Neuronal stem cell (in vitro differentiated cells): ENCODE measurements around the gene MAZ.
"Not testable (repeated sequence)": the region's sequence is repeated elsewhere in the genome, so short reads cannot be mapped to it uniquely, and the experiment has no call there.

Experiments
- DNase-seq: peaks from one replicate; pipeline ENCODE4 v3.0.0-alpha.2; 2013; ENCODE audit warnings: low spot score
- H2AFZ ChIP-seq: one replicate; pipeline ENCODE4 v1.6.1; 2013; ENCODE audit warnings: mild to moderate bottlenecking, low read length, inconsistent platforms
- H2AK5ac ChIP-seq: 2 replicates; pipeline ENCODE4 v1.6.1; 2013; ENCODE audit warnings: low read depth, mild to moderate bottlenecking, inconsistent platforms, low read length, moderate library complexity, mixed read lengths
- H2BK120ac ChIP-seq: 2 replicates; pipeline ENCODE4 v1.6.1; 2013; ENCODE audit warnings: low read depth, mild to moderate bottlenecking, inconsistent platforms, low read length, moderate library complexity, mixed read lengths
- H2BK12ac ChIP-seq: one replicate; pipeline ENCODE4 v1.6.1; 2013; ENCODE audit warnings: low read length, inconsistent platforms
- H2BK15ac ChIP-seq: 2 replicates; pipeline ENCODE4 v1.6.1; 2013; ENCODE audit warnings: mild to moderate bottlenecking, low read length, inconsistent platforms, mixed read lengths
- H2BK5ac ChIP-seq: one replicate; pipeline ENCODE4 v1.6.1; 2013; ENCODE audit warnings: inconsistent platforms, mild to moderate bottlenecking, low read length, moderate library complexity
- H3K14ac ChIP-seq: one replicate; pipeline ENCODE4 v1.6.1; 2013; ENCODE audit warnings: low read length, inconsistent platforms
- H3K18ac ChIP-seq: 2 replicates; pipeline ENCODE4 v1.6.1; 2013; ENCODE audit warnings: low read length, inconsistent platforms
- H3K23ac ChIP-seq: 2 replicates; pipeline ENCODE4 v1.6.1; 2013; ENCODE audit warnings: low read depth, mild to moderate bottlenecking, mixed read lengths, low read length, inconsistent platforms; ENCODE audit not compliant: poor library complexity
- H3K27ac ChIP-seq: replicated peaks from 3 replicates; pipeline ENCODE4 v1.5.1; 2013; ENCODE audit warnings: low read length, inconsistent platforms
- H3K27me3 ChIP-seq, 3 experiments: 2 replicates each; pipeline ENCODE4 v1.6.1; 2013; ENCODE audit warnings: low read length in 3 of 3, mild to moderate bottlenecking in 2 of 3, inconsistent platforms in 1 of 3, low read depth in 1 of 3, mixed read lengths in 1 of 3, moderate library complexity in 1 of 3; ENCODE audit not compliant: control insufficient read depth in 3 of 3, insufficient read depth in 3 of 3
- H3K36me3 ChIP-seq, 2 donors: replicated peaks in 1 of 2; 2 replicates each; pipeline ENCODE4 v1.6.1; 2013; ENCODE audit warnings: low read length in 2 of 2; ENCODE audit not compliant: control insufficient read depth in 2 of 2, insufficient read depth in 2 of 2
- H3K4ac ChIP-seq: 2 replicates; pipeline ENCODE4 v1.6.1; 2013; ENCODE audit warnings: inconsistent platforms, mild to moderate bottlenecking, low read length, moderate library complexity
- H3K4me1 ChIP-seq, 2 donors: 1 replicate in 1 of 2; 2 replicates in 1 of 2; pipeline ENCODE4 v1.6.1; 2013; ENCODE audit warnings: low read length in 2 of 2, low read depth in 1 of 2; ENCODE audit not compliant: control insufficient read depth in 2 of 2, insufficient read depth in 1 of 2
- H3K4me2 ChIP-seq: one replicate; pipeline ENCODE4 v1.6.1; 2013; ENCODE audit warnings: mild to moderate bottlenecking, low read length, inconsistent platforms; ENCODE audit not compliant: insufficient read depth, poor library complexity, severe bottlenecking
- H3K4me3 ChIP-seq, 2 donors: 2 replicates each; pipeline ENCODE4 v1.5.1; 2013; ENCODE audit warnings: low read length in 2 of 2, mild to moderate bottlenecking in 2 of 2, inconsistent platforms in 1 of 2, moderate library complexity in 1 of 2
- H3K79me1 ChIP-seq: one replicate; pipeline ENCODE4 v1.6.1; 2013; ENCODE audit warnings: low read depth, mild to moderate bottlenecking, inconsistent platforms, low read length, moderate library complexity
- H3K9ac ChIP-seq: one replicate; pipeline ENCODE4 v1.6.1; 2013; ENCODE audit warnings: mild to moderate bottlenecking, low read depth, low read length, inconsistent platforms; ENCODE audit not compliant: poor library complexity
- H3K9me3 ChIP-seq, 2 donors: replicated peaks in 1 of 2; 2 replicates each; pipeline versions ENCODE3 to v1.6.1; 2013; ENCODE audit warnings: low read length in 2 of 2, mild to moderate bottlenecking in 2 of 2, inconsistent platforms in 1 of 2, low read depth in 1 of 2, mixed read lengths in 1 of 2, moderate library complexity in 1 of 2; ENCODE audit not compliant: control insufficient read depth in 2 of 2, insufficient read depth in 1 of 2
- H4K8ac ChIP-seq: one replicate; pipeline ENCODE4 v1.6.1; 2013; ENCODE audit warnings: low read depth, mild to moderate bottlenecking, inconsistent platforms, low read length, moderate library complexity
- H4K91ac ChIP-seq: one replicate; pipeline ENCODE4 v1.6.1; 2013; ENCODE audit warnings: low read length, low read depth, mild to moderate bottlenecking, inconsistent platforms; ENCODE audit not compliant: poor library complexity
- WGBS, 2 donors: extraction: QIAGEN DNeasy Blood & Tissue Kit; methylation state at CpG; one replicate each; pipeline ENCODE4 v1.1.7; 2013; ENCODE audit warnings: missing lambda C conversion rate in 2 of 2, mixed read lengths in 1 of 2; ENCODE audit not compliant: insufficient read length in 2 of 2, insufficient replicate concordance in 1 of 2; ENCODE audit errors: extremely low coverage in 2 of 2; 5-methylcytosine and 5-hydroxymethylcytosine counted together

Gene MAZ

DNA sequence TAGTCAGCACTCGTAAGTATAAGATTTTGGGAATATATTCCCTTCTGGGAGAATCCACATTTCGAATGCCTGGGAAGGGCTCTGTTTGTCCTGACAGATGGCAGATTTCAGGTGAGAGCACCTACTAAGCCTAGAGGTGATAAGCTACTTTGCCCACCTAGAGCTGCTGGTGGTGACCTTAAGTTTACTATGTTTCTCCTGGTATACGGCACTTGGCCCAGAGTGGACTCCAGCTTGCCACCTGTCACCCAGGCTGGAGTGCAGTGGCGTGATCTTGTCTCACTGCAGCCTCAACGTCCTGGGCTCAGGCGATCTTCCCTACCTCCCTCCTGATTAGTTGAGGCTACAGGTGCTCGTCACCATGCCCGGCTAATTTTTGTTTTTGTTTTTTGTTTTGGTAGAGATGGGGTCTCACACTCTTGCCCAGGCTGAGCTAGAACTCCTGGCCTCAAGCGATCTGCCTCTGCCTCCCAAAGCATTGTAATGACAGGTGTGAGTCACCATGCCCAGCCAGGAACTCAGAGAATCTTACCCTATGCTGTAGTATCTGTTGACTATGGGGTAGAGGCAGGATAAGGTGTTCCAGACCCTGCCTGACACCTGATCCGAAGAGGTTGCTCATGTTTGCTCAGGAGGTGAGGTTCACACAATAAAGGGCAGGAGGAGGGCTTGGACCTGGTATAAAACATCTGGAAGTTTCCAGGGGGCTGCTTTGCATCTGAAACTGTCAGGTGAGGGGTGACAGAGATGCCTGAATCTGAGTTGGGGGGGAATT is 28.6 kb upstream of the MAZ start, which contains the start of gene ZG16:
TSS of gene ZG16 (plus strand) at position 681 of the 775 bp plus-strand sequence. CDS start 1,011 bp downstream, outside the sequence.
- Histone ChIP-seq H2AK5ac (no peak within 1 kb of the TSS), H2BK5ac (no peak within 1 kb of the TSS), H2BK12ac (no peak within 1 kb of the TSS), H2BK120ac (no peak within 1 kb of the TSS), H3K79me1 (no peaks in the 10 kb centered on the region), H3K9ac (no peak within 1 kb of the TSS), H3K36me3 (no peaks in the 10 kb centered on the region), H3K23ac (no peak within 1 kb of the TSS), H3K27me3 (peaks cover 0 to 22% (median 2%) of the 10 kb centered on the region in 3 experiments), H3K18ac (no peak within 1 kb of the TSS), H3K4ac (no peak within 1 kb of the TSS), H3K4me3 (no peak within 1 kb of the TSS), H3K4me1 (peaks cover 0 to 2% of the 10 kb centered on the region in 2 donors), H4K8ac (no peak within 1 kb of the TSS), H2AFZ (no peak within 1 kb of the TSS), H3K14ac (no peak within 1 kb of the TSS), H3K4me2 (no peak within 1 kb of the TSS), H3K27ac (no peak within 1 kb of the TSS), H4K91ac (no peak within 1 kb of the TSS), H3K9me3 (no peaks in the 10 kb centered on the region), H2BK15ac (no peak within 1 kb of the TSS)
- no peak for DNase-seq
- WGBS, 2 donors = no CpG with 5 or more reads among the region's 10 CpGs

DNA sequence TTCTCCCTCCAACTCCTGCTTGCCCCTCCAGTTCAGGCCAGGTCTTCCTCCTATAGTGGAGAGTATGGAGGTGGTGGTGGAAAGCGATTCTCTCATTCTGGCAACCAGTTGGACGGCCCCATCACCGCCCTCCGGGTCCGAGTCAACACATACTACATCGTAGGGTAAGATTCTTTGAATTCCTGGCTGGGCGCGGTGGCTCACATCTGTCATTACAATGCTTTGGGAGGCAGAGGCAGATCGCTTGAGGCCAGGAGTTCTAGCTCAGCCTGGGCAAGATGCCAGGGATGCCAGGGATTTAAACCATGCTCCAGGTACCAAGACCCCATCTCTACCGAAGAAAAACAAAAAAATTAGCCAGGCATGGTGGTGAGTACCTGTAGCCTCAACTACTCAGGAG is 26.9 kb upstream of the MAZ start:
- no peak overlapping the region for H3K9ac ChIP-seq

DNA sequence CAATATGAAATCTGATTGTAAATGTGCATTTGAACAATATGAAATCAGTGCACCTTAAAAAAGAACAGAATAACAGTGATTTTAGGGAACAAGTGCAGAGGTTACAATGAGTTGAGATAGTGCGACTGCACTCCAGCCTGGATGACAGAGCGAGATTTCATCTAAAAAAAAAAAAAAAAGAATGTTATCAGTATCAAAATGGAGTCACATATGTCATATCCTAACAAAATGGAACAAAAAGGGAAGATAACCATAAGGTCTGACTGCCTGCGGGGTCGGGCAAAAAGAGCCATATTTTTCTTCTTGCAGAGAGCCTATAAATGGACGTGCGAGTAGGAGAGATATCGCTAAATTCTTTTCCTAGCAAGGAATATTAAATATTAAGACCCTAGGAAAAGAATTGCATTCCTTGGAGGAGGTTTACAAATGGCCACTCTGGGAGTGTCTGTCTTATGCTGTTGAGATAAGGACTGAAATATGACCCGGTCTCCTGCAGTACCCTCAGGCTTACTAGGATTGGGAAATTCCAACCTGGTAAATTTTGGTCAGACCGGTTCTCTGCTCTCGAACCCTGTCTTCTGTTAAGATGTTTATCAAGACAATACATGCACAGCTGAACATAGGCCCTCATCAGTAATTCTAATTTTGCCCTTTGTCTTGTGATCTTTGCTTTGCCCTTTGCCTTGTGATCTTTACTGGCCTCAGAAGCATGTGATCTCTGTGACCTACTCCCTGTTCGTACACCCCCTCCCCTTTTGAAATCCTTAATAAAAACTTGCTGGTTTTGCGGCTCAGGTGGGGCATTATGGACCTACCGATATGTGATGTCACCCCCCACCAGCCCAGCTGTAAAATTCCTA is 23.0 kb upstream of the MAZ start:
- Histone ChIP-seq H2AFZ (peak overlapping the region; percentile 3), H3K27me3 (peaks cover 0 to 18% (median 0%) of the 10 kb centered on the region in 3 experiments)
- not testable (repeated sequence) for H3K4me3 ChIP-seq, H3K9ac ChIP-seq, H3K79me1 ChIP-seq, H3K4ac ChIP-seq, H2BK5ac ChIP-seq, H3K23ac ChIP-seq, H4K91ac ChIP-seq, H2BK12ac ChIP-seq, H2AK5ac ChIP-seq, H3K4me1 ChIP-seq, H3K18ac ChIP-seq, H3K9me3 ChIP-seq, H3K27ac ChIP-seq, H2BK15ac ChIP-seq, H2BK120ac ChIP-seq, H3K14ac ChIP-seq, DNase-seq, H3K4me2 ChIP-seq, H3K36me3 ChIP-seq, H4K8ac ChIP-seq
- no CpG with 5 or more reads among the region's 13 CpGs for WGBS, 2 donors

More for the DNA sequence above, 26.9 kb upstream of the MAZ start:
- Histone ChIP-seq H3K4me3 (no peak overlapping the region), H2AFZ (no peak overlapping the region), H3K14ac (no peak overlapping the region), H2BK120ac (no peak overlapping the region), H2BK12ac (no peak overlapping the region), H3K36me3 (no peaks in the 10 kb centered on the region), H3K79me1 (no peaks in the 10 kb centered on the region), H3K4ac (no peak overlapping the region), H4K91ac (no peak overlapping the region), H3K18ac (no peak overlapping the region), H2AK5ac (no peak overlapping the region), H2BK5ac (no peak overlapping the region), H3K27me3 (peaks cover 0 to 22% (median 2%) of the 10 kb centered on the region in 3 experiments), H4K8ac (no peak overlapping the region), H3K23ac (no peak overlapping the region), H3K4me1 (peaks cover 2 to 4% of the 10 kb centered on the region in 2 donors), H3K27ac (no peak overlapping the region), H3K4me2 (no peak overlapping the region), H2BK15ac (no peak overlapping the region), H3K9me3 (no peaks in the 10 kb centered on the region)
- DNase-seq = no peak
- WGBS, 2 donors = no CpG with 5 or more reads among the region's 10 CpGs

DNA sequence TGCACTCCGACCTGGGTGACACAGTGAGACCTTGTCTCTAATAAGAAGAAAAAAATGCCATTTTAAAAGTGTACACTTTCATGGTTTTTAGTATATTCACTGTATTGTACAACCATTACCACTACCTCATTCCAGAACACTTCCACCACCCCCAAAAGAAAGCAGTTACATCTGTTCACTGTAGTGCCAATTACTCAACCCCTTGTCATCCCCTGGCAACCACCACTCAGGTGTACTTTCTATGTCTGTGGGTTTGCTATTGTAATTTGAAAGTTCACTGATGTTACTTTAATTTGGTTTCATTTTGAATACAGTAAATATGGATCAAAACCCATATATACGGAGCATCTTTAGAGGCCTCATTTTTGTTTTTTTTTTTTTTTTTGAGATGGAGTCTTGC is 22.2 kb upstream of the MAZ start:
- Histone ChIP-seq H4K91ac (no peak overlapping the region), H2BK12ac (no peak overlapping the region), H2BK120ac (no peak overlapping the region), H3K27ac (no peak overlapping the region), H3K4me1 (peaks cover 3 to 4% of the 10 kb centered on the region in 2 donors), H2BK15ac (no peak overlapping the region), H3K27me3 (peaks cover 0 to 18% (median 0%) of the 10 kb centered on the region in 3 experiments), H3K18ac (no peak overlapping the region), H3K79me1 (peaks cover 2% of the 10 kb centered on the region), H2AFZ (no peak overlapping the region), H2BK5ac (no peak overlapping the region), H3K23ac (no peak overlapping the region), H3K9ac (no peak overlapping the region), H3K14ac (no peak overlapping the region), H3K4me2 (no peak overlapping the region), H2AK5ac (no peak overlapping the region), H4K8ac (no peak overlapping the region), H3K4ac (no peak overlapping the region), H3K9me3 (no peaks in the 10 kb centered on the region), H3K4me3 (no peak overlapping the region), H3K36me3 (no peaks in the 10 kb centered on the region)
- no peak for DNase-seq
- WGBS, 2 donors = no CpG with 5 or more reads among the region's 2 CpGs
